Hindlimb muscle (tissue), 1 donor: ENCODE data around the gene FXN. TPM values are rescaled to one million over a fixed set of nuclear protein-coding genes. Genes with fewer than 3 reads are reported as not detected.
"Not testable (repeated sequence)": the region's sequence is repeated elsewhere in the genome, so short reads cannot be mapped to it uniquely, and the experiment has no call there.

Source experiments
- DNase-seq: peaks from one replicate; pipeline ENCODE4 v3.0.0-alpha.2; 2013
- polyA plus RNA-seq: library from polyadenylated mRNA; unstranded; fragments of 120-200 nt; gene quantifications from one replicate; pipeline ENCODE4 v1.2.1, GENCODE V29; 2013; ENCODE audit not compliant: insufficient read length

The FXN gene
- polyA plus RNA-seq, 1 donor = 12.9 TPM

DNA sequence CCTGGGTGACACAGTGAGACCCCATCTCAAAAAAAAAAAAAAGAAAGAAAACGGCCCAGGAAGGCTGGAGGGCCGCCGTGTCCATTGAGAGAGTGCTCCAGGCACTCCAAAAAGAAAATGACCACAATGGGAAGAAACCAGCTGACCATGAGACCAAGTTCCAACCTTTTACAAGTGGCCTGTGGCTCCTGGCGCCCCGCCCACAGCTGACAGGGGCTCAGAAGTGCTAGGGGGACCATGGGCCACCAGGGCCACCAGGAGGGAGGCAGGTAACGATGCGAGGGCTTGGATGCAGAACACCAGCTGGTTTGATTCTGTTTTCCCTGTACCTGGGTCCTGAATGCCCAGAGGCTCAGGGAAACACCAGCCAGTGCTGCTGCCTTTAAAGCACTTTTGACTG lies 34.6 kb downstream of the FXN start:
- DNase-seq = no peak

DNA sequence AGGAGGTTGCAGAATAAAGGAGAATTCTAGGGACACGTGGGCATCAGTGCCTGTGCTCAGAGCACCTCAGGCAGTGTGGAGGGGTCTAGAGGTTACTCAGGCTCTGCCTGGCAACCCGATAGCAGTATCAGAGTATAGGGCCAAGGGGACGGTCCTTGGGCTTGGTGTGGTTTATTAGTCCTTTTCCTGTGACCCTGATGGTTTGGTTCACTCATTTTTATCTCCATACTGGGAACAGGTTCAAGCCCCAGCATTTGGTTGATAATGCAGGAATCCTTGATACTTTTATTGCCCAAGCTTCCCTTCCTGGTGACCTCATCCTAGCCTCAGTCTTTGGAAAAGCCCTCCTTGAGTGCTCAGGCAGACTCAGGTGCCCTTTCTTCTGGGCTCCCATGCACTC lies 35.5 kb downstream of the FXN start:
- no peak for DNase-seq

DNA sequence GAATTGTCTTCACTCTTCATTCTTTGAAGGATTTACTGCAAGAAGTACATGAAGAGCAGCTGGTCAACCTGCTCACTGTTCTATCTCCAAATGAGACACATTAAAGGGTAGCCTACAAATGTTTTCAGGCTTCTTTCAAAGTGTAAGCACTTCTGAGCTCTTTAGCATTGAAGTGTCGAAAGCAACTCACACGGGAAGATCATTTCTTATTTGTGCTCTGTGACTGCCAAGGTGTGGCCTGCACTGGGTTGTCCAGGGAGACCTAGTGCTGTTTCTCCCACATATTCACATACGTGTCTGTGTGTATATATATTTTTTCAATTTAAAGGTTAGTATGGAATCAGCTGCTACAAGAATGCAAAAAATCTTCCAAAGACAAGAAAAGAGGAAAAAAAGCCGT lies 37.6 kb downstream of the FXN start:
- DNase-seq = no peak

DNA sequence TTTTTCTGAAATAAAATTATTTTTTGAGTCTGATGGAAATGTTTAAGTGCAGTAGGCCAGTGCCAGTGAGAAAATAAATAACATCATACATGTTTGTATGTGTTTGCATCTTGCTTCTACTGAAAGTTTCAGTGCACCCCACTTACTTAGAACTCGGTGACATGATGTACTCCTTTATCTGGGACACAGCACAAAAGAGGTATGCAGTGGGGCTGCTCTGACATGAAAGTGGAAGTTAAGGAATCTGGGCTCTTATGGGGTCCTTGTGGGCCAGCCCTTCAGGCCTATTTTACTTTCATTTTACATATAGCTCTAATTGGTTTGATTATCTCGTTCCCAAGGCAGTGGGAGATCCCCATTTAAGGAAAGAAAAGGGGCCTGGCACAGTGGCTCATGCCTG lies 39.2 kb downstream of the FXN start:
- DNase-seq = no peak

DNA sequence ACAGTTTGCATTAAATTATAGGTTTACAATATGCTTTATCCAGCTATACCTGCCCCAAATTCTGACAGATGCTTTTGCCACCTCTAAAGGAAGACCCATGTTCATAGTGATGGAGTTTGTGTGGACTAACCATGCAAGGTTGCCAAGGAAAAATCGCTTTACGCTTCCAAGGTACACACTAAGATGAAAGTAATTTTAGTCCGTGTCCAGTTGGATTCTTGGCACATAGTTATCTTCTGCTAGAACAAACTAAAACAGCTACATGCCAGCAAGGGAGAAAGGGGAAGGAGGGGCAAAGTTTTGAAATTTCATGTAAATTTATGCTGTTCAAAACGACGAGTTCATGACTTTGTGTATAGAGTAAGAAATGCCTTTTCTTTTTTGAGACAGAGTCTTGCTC lies 41.0 kb downstream of the FXN start:
- no peak for DNase-seq

DNA sequence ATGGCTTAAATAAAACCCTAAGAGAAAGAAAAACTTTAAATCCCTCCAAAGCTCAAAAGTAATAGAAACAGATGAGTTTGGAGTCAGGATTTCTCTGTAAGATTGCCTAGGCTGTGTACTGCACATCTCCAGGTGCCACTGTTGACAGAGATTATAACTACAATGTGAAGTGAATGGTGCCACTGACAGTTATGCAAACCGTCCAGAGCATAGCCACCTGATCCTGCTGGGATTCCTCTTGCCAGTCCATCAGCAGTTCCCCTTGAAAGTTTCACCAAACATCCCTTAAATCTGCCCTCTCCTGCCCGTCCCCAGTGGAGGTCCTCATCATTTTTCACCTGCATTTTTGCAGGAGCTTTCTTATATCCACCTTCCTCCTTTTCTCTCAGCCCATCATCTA lies 42.5 kb downstream of the FXN start:
- DNase-seq = no peak

DNA sequence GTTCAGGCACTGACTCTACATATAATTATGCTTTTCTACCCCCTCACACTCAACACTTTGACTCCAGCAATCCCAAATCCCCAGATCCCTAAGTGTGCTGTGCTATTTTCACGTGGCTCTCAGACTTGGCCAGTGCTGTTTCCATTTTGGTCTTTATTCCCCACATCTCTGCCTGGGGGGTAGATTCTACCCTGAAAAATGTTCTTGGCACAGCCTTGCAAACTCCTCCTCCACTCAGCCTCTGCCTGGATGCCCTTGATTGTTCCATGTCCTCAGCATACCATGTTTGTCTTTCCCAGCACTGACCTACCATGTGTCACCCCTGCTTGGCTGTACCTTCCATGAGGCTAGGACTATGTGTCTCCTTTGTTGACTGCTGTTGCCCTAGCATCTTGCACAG lies 43.0 kb downstream of the FXN start:
- peak; percentile 15 for DNase-seq

DNA sequence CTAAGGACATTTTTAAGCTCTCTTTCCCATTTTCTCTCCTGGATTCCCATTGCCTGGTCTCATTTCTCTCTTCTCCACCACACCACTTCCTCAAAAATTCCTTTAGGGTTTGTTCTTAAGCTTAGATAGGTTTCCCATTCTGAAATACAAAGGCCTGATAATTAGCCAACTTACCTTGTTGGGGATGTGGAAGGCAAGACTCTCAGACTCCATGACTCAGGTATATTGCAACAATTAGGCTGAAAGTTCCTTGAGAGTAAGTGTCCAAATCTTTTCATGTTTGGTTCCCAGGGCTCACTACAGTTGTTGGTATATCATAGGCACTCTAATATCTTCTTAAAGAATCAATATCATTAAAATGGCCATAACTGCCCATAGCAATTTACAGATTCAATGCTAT lies 43.6 kb downstream of the FXN start:
- no peak for DNase-seq

DNA sequence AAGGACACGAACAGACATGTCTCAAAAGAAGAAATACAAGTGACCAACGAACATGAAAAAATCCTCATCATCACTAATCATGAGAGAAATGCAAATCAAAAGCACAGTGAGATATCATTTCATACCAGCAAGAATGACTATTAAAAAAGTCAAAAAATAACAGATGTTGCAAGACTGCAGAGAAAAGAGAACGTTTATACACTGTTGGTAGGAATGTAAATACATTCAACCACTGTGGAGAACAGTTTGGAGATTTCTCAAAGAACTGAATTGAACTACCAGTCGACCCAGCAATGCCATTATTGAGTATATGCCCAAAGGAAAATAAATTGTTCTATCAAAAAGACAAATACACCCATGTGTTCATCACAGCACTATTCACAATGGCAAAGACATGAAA lies 45.7 kb downstream of the FXN start:
- no peak for DNase-seq

DNA sequence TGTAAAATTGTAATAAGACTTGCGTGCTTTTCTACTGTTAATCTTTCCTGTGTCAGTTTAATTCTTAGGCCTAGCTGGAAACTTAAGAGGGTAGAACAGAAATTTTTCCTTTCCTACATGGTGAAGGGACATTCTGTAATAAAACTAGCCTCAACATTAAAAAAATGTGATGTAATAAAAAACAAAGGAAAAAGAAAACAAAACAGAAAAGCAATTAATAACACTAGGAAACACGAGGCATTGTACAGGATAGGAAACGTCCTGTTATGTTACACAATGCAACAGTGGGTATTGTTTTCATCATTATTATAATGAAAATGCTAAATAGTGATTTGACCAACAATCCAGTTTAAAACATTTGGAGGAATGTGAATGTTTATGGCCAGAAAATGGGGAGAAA lies 47.8 kb downstream of the FXN start:
- DNase-seq = no peak

DNA sequence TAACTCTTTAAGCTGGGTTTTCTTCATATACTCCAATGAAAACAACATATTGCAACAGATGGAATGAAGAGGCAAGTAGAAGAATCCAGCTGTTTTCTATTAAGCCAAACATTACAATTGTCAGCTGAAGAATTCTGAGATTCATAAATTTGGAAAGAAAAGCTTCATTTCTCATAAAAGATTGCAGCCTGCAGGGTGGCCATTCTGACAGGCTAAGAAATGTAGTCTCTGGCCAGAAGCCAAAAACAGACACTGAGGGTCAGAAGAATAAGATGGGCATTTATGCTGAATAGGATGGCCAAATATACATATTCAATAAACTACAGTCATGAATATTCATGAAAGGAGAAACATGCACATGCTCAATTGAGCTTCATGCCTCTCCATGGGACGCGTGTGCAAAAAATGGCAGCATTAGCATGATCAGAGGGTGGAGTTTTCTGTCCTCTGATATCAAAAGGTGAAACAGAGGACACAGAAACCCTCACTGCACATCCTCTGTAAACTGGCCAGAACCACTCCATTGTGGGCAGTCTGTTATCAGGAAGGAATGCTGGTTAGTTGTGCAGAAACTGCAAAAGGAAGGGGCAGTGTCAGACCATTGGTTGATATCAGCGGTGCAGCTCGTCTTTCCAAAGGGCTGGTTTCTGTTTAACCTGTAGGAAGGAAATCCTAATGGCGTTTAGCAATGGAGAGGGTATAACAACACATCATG lies 50.2 kb downstream of the FXN start:
- DNase-seq = peak; percentile 23

DNA sequence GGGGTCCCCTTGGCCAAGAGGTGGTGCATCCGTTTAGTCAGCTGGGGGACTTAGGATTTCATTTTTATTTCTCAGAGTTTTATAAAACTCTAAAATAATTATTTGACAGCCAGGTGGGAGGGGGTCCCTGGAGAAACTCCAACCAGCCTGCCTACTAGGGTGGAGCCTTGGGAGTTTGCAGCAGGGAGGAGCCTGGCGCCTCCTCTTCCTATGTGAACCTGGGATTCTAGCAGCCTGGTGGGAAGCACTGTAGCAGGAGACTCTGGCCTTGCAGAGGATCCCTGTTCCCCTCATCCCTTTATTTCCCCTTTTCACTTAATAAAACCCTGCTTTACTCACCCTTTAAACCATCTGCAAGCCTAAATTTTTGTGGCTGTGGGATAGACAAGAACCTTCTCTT lies 50.8 kb downstream of the FXN start:
- DNase-seq = no peak

DNA sequence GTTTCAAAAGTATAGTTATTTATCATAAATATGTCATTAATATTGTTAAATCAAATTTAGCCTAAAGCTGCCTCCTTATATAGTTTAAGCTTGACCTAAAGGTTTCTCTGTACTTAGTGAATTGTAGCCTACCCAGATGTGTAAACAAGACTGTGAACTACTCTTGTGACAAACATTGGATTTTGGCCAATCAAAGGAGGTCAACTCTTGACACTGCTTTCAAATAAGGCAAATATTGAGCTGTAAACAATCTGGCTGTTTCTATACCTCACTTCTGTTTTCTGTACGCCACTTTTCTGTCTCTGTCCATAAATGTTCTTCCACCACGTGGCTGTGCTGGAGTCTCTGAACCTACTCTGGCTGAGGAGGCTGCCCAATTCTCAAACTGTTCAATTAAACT lies 51.2 kb downstream of the FXN start:
- DNase-seq = no peak

DNA sequence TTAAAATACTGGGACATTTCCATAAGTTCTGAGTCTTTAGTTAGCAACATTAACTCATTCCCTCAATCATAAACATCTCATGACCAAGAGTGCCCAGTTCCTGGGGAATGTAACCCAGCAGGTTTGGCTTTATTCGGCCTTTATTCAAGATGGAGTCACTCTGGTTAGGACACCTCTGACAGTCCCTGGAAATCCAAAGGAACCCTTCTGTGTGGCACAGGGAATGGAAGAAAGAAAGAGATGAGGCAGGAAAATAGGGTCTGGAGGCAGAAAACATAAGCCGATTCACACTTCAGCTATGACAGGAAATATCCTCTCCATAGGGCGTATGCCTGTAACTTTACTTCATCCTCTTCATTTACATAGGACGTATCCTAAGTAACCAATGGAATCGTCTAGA lies 53.5 kb downstream of the FXN start:
- DNase-seq = no peak

DNA sequence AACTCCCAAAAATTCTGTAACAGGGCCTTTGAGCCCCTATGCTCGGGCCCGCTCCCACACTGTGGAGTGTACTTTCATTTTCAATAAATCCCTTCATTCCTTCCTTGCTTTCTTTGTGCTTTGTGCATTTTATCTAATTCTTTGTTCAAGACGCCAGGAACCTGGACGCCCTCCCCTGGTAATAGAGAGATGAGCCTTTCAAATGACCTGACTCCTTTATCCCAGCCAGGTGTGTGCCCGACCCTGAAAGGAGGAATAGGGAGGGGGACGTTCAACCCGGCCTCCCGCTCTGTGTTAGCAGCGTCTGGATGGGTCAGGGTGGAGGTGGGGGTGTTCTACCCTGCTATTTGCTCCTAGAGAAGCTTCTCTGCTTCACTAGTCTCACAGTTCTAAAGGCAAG lies 53.9 kb downstream of the FXN start:
- DNase-seq = no peak

DNA sequence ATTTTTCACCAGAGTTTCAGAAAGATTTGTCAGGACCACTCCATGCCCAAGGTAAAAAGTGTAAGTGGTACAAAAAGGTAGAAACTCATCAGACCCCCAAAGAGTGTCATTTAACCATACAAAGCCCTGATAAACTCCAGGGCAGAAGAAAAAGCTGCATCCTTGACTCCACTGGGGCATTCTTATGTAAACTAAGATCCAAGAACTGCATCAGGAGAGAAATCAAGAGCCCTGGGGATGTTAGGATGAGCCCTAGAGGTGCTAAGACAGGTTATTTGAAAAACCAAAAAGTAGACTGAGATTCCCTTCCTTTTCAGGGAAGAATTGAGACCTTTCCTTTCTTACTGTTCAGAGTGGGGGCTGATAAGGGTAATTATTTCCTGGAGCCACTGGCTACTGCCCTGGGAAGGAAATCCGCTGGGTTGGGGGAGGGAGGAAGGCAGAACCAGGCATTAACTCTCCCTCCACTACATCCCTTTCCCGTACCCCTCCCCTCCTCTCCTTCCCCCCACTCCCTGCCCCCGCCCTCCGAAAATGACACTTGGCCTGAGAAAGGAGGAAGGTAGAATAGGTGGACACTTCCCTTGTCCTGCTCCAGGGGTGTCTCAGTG lies 54.7 kb downstream of the FXN start:
- DNase-seq = no peak

DNA sequence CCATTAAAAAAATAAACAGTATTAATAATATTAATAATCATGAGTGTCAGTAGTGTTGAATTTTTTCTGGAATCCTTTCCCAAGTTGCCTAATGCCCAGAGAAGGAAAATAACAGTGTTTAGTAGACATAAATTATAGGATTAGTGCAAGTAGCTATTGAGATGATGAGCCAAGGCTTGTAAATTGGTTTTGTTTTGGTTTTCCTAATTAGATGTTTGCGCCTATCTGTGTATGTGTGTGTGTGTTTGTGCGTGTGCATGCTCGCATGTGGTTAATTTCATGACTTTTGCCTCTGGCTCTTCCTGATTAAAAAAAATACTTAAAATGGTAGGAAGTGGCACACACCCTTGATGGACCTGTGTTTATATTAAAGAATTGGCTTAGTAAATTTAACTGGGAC lies 55.4 kb downstream of the FXN start:
- DNase-seq = no peak

DNA sequence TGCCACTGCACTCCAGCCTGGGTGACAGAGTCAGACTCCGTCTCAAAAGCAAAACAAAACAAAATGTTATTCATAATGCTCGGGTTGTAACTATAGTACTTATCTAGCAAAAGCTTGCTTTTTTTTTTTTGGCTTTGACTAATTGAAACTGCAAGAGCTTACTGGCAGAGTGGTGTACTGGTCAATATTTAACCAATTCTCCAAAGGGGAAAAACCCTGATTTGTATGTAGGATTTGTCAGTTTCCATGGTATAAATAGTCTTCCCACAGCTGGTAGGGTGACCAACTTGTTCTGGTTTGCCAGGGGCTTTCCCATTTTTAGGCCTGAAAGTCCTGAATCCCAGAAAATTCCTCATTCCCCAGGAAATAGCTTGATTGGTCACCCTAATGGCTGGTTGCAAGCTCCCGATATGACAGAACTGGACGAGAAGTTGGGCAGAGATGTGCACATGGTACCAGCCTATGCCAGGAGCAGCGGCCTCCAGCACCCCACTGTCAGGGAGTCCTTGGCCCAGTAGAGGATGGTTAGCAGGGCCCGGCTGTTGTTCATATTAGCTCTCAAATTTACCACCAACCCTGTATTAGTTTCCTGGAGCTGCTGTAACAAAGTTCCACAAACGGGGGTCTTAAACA lies 58.0 kb downstream of the FXN start:
- DNase-seq = no peak

DNA sequence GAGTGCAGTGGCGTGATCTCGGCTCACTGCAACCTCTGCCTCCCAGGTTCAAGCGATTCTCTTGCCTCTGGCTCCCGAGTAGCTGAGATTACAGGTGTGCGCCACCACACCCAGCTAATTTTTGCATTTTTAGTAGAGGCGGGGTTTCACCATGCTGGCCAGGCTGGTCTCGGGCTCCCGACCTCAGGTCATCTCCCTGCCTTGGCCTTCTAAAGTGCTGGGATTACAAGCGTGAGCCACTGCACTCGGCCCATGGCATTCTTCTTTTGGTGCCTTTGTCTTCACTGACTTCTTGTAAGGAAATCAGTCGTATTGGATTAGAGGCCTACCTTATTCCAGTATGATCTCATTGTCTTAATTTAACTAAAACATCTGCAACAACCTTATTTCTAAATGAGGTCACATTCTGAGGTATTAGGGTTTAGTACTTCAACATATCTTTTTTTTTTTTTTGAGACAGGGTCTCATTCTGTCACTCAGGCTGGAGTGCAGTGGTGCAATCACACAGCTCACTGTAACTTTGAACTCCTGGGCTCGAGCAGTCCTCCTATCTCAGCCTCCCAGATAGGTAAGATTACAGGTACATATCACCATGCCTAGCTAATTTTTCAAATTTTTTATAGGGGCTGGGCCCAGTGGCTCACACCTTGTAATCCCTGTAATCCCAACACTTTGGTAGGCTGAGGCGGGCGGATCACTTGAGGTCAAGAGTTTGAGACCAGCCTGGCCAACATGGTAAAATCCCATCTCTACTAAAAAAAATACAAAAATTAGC lies 59.0 kb downstream of the FXN start:
- DNase-seq = not testable (repeated sequence)

DNA sequence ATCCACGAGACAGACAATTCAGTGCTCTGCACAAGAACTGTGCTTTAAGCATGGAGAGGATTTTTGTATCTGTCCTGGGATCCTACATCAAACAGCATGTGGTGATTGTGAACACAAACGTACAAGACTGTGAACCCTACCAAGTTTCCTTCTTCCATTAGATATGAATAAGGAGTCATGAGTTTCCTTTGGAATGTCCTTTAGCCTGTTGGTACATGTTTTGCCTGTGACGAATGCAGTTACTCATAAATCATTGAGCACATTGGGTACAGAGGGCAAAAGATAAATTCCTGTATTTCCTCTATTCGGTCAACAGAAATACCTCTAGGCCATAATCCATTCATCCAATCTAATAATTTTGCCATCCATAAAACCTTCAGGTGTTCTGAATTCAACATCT lies 61.5 kb downstream of the FXN start:
- no peak for DNase-seq

DNA sequence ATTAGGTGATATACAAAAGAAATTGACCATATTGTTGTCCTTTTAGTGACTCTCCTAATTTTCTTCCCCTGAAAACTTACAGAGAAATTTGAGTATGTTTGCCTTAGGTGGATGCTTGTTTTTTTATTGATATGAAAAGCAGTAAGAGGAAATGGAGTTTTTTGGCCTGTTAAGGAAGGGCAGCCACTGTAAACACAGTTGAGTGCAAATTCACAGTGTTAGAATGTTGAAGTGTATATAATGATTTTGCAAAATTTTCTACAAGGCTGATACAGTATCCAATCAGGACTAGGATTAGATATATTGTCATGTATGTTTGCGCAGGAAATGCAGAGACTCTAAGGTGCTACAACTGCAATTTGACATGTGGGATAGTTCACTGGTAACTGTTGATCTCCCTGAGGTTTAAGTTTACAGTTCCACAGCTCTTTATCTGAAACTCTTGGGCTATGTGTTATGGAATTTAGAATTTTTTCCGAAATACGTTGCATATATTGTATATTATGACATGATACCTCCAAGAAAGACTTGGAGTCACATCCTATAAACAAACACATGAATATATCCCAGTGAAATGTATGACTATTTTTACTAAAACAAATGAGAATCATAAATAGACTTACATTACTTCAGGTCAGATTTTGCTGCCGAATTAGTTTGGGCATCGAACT lies 62.5 kb downstream of the FXN start:
- no peak for DNase-seq

DNA sequence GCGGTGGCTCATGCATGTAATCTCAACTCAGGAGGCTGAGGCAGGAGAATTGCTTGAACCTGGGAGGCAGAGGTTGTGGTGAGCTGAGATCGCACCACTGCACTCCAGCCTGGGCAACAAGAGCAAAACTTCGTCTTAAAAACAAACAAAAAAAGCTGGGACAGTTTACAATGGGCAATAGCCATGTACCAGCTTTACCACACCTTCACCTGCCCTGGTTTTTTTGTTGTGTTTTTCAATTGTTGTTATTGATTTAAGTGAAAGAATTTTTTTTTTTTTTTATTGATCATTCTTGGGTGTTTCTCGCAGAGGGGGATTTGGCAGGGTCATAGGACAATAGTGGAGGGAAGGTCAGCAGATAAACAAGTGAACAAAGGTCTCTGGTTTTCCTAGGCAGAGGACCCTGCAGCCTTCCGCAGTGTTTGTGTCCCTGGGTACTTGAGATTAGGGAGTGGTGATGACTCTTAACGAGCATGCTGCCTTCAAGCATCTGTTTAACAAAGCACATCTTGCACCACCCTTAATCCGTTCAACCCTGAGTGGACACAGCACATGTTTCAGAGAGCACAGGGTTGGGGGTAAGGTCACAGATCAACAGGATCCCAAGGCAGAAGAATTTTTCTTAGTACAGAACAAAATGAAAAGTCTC lies 67.9 kb downstream of the FXN start:
- not testable (repeated sequence) for DNase-seq
